ENCODE results near the gene LHX4. TPM values are rescaled to one million over a fixed set of nuclear protein-coding genes. Genes with fewer than 3 reads are reported as not detected.

The LHX4 gene
- total and polyA plus RNA-seq, 8 donors = 0.03 to 0.19 (median 0.12) TPM; not detected in 3

DNA sequence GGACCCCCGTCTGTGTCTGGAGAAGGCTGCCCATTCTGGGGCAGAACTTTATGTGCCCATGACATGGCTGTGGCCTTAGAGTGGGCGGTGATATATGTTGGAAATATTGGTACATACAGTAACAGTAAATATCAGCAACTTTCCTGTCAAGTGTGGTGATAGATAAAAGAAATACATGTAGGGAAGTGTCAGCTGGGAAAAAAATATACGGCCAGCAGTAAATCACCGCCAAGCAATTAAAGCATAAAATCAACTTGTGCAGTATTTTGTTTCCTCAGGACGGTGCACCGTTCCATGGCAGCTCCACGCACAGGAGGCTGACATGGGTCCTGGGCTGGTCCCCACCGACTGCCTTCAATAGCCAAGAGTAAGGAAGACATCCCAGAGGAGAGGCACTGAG is 27.4 kb downstream of the LHX4 start:
- ATAC-seq (no peak), DNase-seq (peak in 1 of 6 donors; percentile 20), FAIRE-seq (no peak)
- no peaks in the 10 kb centered on the region for H3K36me3 ChIP-seq
- no peak overlapping the region for H3K4me3 ChIP-seq
- H3K27me3 ChIP-seq = no peaks in the 10 kb centered on the region
- no peaks in the 10 kb centered on the region for H3K9me3 ChIP-seq
- intact Hi-C loops (cut with DNase I) = loop anchor here in 1 of 3 donors (10.0 kb wide), 1 partner anchor 157 kb away; no protein-coding TSS in a partner anchor
- peaks cover 0 to 8% (median 6%) of the 10 kb centered on the region in 3 donors for H3K4me1 ChIP-seq
- 75 to 86% methylated on average over 8 of the region's 8 CpGs for WGBS, 2 donors
- TF ChIP-seq, protein P1, sequence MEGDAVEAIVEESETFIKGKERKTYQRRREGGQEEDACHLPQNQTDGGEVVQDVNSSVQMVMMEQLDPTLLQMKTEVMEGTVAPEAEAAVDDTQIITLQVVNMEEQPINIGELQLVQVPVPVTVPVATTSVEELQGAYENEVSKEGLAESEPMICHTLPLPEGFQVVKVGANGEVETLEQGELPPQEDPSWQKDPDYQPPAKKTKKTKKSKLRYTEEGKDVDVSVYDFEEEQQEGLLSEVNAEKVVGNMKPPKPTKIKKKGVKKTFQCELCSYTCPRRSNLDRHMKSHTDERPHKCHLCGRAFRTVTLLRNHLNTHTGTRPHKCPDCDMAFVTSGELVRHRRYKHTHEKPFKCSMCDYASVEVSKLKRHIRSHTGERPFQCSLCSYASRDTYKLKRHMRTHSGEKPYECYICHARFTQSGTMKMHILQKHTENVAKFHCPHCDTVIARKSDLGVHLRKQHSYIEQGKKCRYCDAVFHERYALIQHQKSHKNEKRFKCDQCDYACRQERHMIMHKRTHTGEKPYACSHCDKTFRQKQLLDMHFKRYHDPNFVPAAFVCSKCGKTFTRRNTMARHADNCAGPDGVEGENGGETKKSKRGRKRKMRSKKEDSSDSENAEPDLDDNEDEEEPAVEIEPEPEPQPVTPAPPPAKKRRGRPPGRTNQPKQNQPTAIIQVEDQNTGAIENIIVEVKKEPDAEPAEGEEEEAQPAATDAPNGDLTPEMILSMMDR (IDR thresholded peaks at IDR 0.05) = no peak
- H3K27ac ChIP-seq = no peak overlapping the region

DNA sequence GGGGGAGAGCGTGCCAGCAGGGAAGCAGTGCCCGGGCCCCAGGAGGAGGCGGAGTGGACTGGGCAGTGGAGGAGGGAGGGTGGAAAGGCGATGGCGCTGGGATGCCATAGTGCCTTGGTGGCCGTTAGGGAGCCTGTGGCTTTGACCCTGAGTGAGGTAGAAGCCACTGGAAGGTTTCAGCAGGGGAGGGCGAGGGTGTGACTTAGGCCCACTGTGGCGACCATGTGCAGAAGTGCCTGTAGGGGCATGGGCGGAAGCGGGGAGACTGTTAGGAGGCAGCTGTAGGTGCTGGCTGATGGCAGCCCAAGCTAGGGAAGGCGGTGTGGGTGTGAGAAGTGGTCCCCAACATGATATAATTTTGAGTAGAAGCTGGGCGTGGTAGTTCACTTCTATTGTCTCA is 28.2 kb downstream of the LHX4 start:
- intact Hi-C loops (cut with DNase I) = loop anchor here in 1 of 3 donors (10.0 kb wide), 1 partner anchor 157 kb away; no protein-coding TSS in a partner anchor
- no peak for FAIRE-seq

DNA sequence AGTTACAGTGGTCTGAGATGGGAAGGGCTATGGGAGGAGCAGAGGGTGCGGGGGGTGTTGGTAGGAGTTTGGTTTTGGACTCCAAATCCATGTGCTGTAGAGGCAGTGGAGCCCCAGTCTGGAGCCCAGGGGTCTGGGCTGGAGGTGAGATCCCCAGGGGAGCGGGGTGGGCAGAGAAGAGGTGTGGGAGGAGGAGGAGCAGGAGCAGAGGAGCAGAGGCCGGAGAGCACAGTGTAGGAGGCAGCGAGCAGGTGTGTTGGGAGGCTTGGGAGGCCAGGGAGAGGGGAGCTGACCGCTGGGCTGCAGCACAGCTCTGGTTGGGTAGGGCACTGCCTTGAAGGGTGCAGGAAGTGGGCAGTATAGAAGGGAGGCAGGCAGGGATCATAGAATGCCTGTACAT is 28.9 kb downstream of the LHX4 start:
- no peaks in the 10 kb centered on the region for H3K36me3 ChIP-seq
- no peak for FAIRE-seq
- WGBS, 2 donors = 65 to 75% methylated on average over 5 of the region's 5 CpGs
- H3K4me1 ChIP-seq = peaks cover 0 to 7% (median 6%) of the 10 kb centered on the region in 3 donors
- TF ChIP-seq, protein P1 (IDR thresholded peaks at IDR 0.05) = no peak
- no peak for ATAC-seq
- H3K9me3 ChIP-seq = no peaks in the 10 kb centered on the region
- H3K27me3 ChIP-seq = no peaks in the 10 kb centered on the region
- DNase-seq = peak in 1 of 6 donors; percentile 38
- no peak overlapping the region for H3K27ac ChIP-seq
- H3K4me3 ChIP-seq = no peak overlapping the region
- intact Hi-C loops (cut with DNase I) = loop anchor here in 1 of 3 donors (10.0 kb wide), 1 partner anchor 156 kb away; no protein-coding TSS in a partner anchor

More for the DNA sequence above, 28.2 kb downstream of the LHX4 start:
- TF ChIP-seq, protein P1 (IDR thresholded peaks at IDR 0.05) = no peak
- Histone ChIP-seq H3K27ac (no peak overlapping the region), H3K36me3 (no peaks in the 10 kb centered on the region), H3K4me1 (peaks cover 0 to 8% (median 6%) of the 10 kb centered on the region in 3 donors), H3K4me3 (no peak overlapping the region), H3K9me3 (no peaks in the 10 kb centered on the region), H3K27me3 (no peaks in the 10 kb centered on the region)
- ATAC-seq (no peak), DNase-seq (peak in 1 of 6 donors; percentile 32)
- WGBS, 2 donors = 79 to 83% methylated on average over 12 of the region's 12 CpGs

DNA sequence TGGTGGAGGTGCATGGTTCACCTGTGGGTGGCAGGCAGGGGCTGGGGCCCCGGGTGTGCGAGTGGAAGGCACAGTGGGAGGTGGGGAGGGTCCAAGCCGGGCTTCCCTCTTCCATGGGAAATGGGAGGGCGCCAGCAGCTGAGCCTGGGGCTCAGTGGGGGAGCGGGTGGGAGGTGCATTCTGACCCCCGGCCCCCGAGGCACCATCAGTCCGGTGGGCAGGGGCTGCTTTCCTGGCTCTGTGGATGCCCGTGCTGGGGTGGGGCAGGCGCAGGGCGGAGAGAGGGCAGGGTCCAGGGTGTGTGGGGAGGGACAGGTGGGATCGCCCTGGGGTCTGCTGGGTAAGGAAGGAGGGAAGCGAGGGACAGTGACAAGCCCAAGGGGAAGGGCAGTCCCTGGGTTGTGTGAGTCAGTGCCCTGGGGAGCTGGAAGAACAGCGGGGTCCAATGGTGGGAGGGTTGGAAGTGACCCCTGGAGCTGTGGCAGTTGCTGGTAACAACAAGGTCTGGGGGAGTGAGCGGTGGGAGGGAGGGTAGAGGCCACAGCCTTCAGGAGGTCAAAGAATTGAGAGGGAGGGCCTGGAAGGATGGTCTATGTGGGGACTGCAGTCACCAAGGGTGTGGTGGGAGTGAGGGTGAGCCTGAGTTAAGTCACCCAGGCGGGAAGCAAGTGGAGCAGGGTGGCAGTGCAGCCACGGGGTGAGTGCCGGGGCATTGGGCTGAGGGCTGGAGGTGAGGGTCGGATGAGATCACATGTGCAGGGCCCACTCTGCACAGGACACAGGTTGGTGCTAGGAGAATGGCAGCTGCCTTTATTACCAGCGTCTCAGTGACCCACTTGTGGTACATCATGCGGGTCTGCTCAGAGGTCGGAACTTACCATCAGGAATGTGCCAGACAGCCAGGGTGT is 29.6 kb downstream of the LHX4 start:
- Histone ChIP-seq H3K27me3 (no peaks in the 10 kb centered on the region), H3K4me1 (no peaks in the 10 kb centered on the region), H3K36me3 (no peaks in the 10 kb centered on the region), H3K27ac (no peak overlapping the region), H3K4me3 (no peak overlapping the region), H3K9me3 (no peaks in the 10 kb centered on the region)
- DNase-seq (peak in 1 of 6 donors; percentile 55), ATAC-seq (no peak), FAIRE-seq (no peak)
- WGBS, 2 donors = 64 to 73% methylated on average over 21 to 22 of the region's 22 CpGs
- TF ChIP-seq, protein P1 (IDR thresholded peaks at IDR 0.05) = no peak
- intact Hi-C loops (cut with DNase I) = loop anchor here in 1 of 3 donors (10.0 kb wide), 1 partner anchor 155 kb away; no protein-coding TSS in a partner anchor
